ENCODE measurements around the gene PLEKHA7. TPM values are rescaled to one million over a fixed set of nuclear protein-coding genes. Genes with fewer than 3 reads are reported as not detected.
"Not testable (repeated sequence)": the region's sequence is repeated elsewhere in the genome, so short reads cannot be mapped to it uniquely, and the experiment has no call there.

PLEKHA7 gene
- total and polyA plus RNA-seq, 2 of the 8 experiments (the other 6 are each of a cell fraction or from before 2014, with no cell fraction given): 11.4 to 25.6 TPM

GRCh38 chr11:17063171-17064002 is 49.2 kb upstream of the PLEKHA7 start (continued):
- 0 out of 4 replicates have a peak, but pooled peaks of 1 of the 2 experiments have one; percentile 25 for TF ChIP-seq SIN3A (conservative IDR thresholded peaks at IDR 0.05 in 1 of 2, IDR thresholded peaks at IDR 0.05 in 1 of 2; ENCODE audit: low read depth in 1 of 2, low read length in 2 of 2)

- H3K27me3 ChIP-seq (replicated peaks in 1 of 4; ENCODE audit: control insufficient read depth in 3 of 4, extremely low read depth in 1 of 4, insufficient read depth in 3 of 4, low read length in 3 of 4); H3K18ac ChIP-seq (ENCODE audit: extremely low read depth, low read length); H3K4me3 ChIP-seq (ENCODE audit: extremely low read depth in 1 of 4, insufficient read depth in 2 of 4, low read depth in 3 of 4, low read length in 4 of 4); H3K23me2 ChIP-seq (ENCODE audit: low read depth, low read length); H3K36me3 ChIP-seq (ENCODE audit: control insufficient read depth in 2 of 4, insufficient read depth in 4 of 4, low read length in 3 of 4); POLR2A ChIA-PET (ENCODE audit: partially characterized antibody); H3K79me2 ChIP-seq (ENCODE audit: control insufficient read depth in 1 of 2, insufficient read depth in 2 of 2, low read length in 2 of 2); H4K5ac ChIP-seq (ENCODE audit: insufficient read length, low read depth, low read length); H2BK5ac ChIP-seq (ENCODE audit: low read depth, low read length); H3K56ac ChIP-seq (replicated peaks; ENCODE audit: insufficient read length, low read depth, low read length); H4K20me1 ChIP-seq (replicated peaks in 1 of 2; ENCODE audit: control insufficient read depth in 1 of 2, insufficient read depth in 2 of 2, low read length in 2 of 2); CTCF ChIA-PET (ENCODE audit: partially characterized antibody); H4K8ac ChIP-seq (ENCODE audit: extremely low read depth, insufficient read depth, low read length); H2BK12ac ChIP-seq (ENCODE audit: low read depth, low read length); H2BK20ac ChIP-seq (ENCODE audit: low read length); H2BK15ac ChIP-seq (ENCODE audit: low read length); H2AFZ ChIP-seq (ENCODE audit: low read length); H2AK5ac ChIP-seq (ENCODE audit: low read depth, low read length); H2BK120ac ChIP-seq (replicated peaks; ENCODE audit: low read depth, low read length); H3K4me2 ChIP-seq (ENCODE audit: insufficient read depth in 1 of 2, low read depth in 2 of 2, low read length in 2 of 2); H3K9ac ChIP-seq (replicated peaks in 1 of 4; ENCODE audit: extremely low read depth in 1 of 4, low read depth in 3 of 4, low read length in 3 of 4); H3K79me1 ChIP-seq (ENCODE audit: low read depth, low read length); H3K27ac ChIP-seq (ENCODE audit: low read depth, low read length); FAIRE-seq; H3K4ac ChIP-seq (replicated peaks; ENCODE audit: insufficient read length, low read depth, low read length); DNase-seq (ENCODE audit: low read depth in 1 of 2, low spot score in 2 of 2); H3K14ac ChIP-seq (ENCODE audit: insufficient read length); H3K4me1 ChIP-seq (replicated peaks in 1 of 4; ENCODE audit: control insufficient read depth in 3 of 4, insufficient read depth in 4 of 4, low read length in 3 of 4); H4K91ac ChIP-seq (replicated peaks; ENCODE audit: insufficient read length, low read length); H3K23ac ChIP-seq (ENCODE audit: insufficient read length): not testable (repeated sequence)
- H3K9me3 ChIP-seq (ENCODE audit: insufficient read depth in 2 of 2, low read depth in 1 of 2, low read length in 1 of 2): peaks cover 0 to 12% of the 10 kb centered on the region in 2 experiments; a peak in 2 of 4 replicates
- 95% methylated on average over 16 of the region's 27 CpGs; no CpG with 5 or more reads in 1 of the 2 experiments for WGBS, 2 experiments (ENCODE audit: extremely low coverage in 1 of 2, insufficient coverage in 1 of 2, insufficient read length in 1 of 2, insufficient replicate concordance in 2 of 2, low coverage in 1 of 2, low lambda C conversion rate in 2 of 2, missing lambda C conversion rate in 1 of 2)
Measured at GRCh38 chr11:17051146-17051545, 36.9 kb upstream of the PLEKHA7 start.
